ENCODE measurements around the gene SEBOX.

DNA sequence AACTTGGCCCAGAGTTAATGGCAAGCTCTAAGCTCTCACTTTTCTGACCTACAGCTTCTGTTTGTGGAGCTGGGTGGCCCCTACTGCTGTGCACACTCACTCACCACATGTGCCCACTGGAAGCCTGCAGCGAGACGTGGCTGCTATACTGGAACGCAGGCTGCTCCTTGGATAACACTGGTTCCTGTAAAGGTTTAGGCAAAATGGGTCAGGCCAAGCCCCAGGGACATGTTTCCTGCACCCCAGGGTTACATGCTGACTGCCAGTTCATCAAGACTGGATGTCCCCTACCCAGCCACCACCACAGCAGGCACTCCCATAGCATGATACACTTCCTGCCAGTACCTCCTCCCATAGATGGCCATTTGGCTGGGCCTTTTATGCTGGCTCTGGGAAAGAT lies 16.0 kb downstream of the SEBOX start:
- no peak for TF ChIP-seq POLR2A (IDR thresholded peaks at IDR 0.05)
- TF ChIP-seq, protein P1, sequence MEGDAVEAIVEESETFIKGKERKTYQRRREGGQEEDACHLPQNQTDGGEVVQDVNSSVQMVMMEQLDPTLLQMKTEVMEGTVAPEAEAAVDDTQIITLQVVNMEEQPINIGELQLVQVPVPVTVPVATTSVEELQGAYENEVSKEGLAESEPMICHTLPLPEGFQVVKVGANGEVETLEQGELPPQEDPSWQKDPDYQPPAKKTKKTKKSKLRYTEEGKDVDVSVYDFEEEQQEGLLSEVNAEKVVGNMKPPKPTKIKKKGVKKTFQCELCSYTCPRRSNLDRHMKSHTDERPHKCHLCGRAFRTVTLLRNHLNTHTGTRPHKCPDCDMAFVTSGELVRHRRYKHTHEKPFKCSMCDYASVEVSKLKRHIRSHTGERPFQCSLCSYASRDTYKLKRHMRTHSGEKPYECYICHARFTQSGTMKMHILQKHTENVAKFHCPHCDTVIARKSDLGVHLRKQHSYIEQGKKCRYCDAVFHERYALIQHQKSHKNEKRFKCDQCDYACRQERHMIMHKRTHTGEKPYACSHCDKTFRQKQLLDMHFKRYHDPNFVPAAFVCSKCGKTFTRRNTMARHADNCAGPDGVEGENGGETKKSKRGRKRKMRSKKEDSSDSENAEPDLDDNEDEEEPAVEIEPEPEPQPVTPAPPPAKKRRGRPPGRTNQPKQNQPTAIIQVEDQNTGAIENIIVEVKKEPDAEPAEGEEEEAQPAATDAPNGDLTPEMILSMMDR (IDR thresholded peaks at IDR 0.05), result no peak
- TF ChIP-seq EP300 (IDR thresholded peaks at IDR 0.05), result no peak
